ENCODE data around the gene CACNG5. TPM values are rescaled to one million over a fixed set of nuclear protein-coding genes. Genes with fewer than 3 reads are reported as not detected.

The CACNG5 gene
- total RNA-seq, 4 donors from 2014 or later = not detected

GRCh38 chr17:66831383-66832210 is 3.3 kb upstream of the CACNG5 start:
- 74% methylated on average over 14 of the region's 14 CpGs for WGBS
- TF ChIP-seq EP300 (IDR thresholded peaks at IDR 0.05) = no peak
- no peak for TF ChIP-seq CTCF (IDR thresholded peaks at IDR 0.05)
- no peak for TF ChIP-seq POLR2A (IDR thresholded peaks at IDR 0.05; ENCODE audit: low read depth)
- TF ChIP-seq POLR2AphosphoS5 (IDR thresholded peaks at IDR 0.05) = no peak
- no peaks in the 10 kb centered on the region for H3K36me3 ChIP-seq
- H3K9me3 ChIP-seq = peaks cover 0 to 6% (median 0%) of the 10 kb centered on the region in 4 donors
- H3K4me3 ChIP-seq = no peak overlapping the region
- intact Hi-C loops (cut with DNase I) = no loop called here
- H3K4me1 ChIP-seq = peaks cover 0 to 12% (median 4%) of the 10 kb centered on the region in 4 donors
- peaks cover 0 to 58% (median 21%) of the 10 kb centered on the region in 4 donors for H3K27me3 ChIP-seq
- no peak for DNase-seq (ENCODE audit: extremely low spot score)
- H3K27ac ChIP-seq (replicated peaks in 1 of 4) = no peak overlapping the region

- Histone ChIP-seq H3K4me3 (no peak overlapping the region), H3K9me3 (no peaks in the 10 kb centered on the region), H3K27me3 (peaks cover 0 to 69% (median 21%) of the 10 kb centered on the region in 4 donors), H3K4me1 (peaks cover 0 to 12% (median 4%) of the 10 kb centered on the region in 4 donors), H3K36me3 (no peaks in the 10 kb centered on the region), H3K27ac (replicated peaks in 1 of 4) (no peak overlapping the region)
- WGBS = 93% methylated on average over 4 of the region's 4 CpGs
- DNase-seq (ENCODE audit: extremely low spot score) = no peak
- intact Hi-C loops (cut with DNase I) = no loop called here
- TF ChIP-seq EP300 (IDR thresholded peaks at IDR 0.05) = no peak
- no peak for TF ChIP-seq CTCF (IDR thresholded peaks at IDR 0.05)
- no peak for TF ChIP-seq POLR2A (IDR thresholded peaks at IDR 0.05; ENCODE audit: low read depth)
- no peak for TF ChIP-seq POLR2AphosphoS5 (IDR thresholded peaks at IDR 0.05)
These were observed 1.7 kb upstream of the CACNG5 start for GRCh38 chr17:66833201-66833600.

GRCh38 chr17:66834426-66834918 is 445 bp upstream of the CACNG5 start:
- no peak overlapping the region for H3K27ac ChIP-seq (replicated peaks in 1 of 4)
- DNase-seq (ENCODE audit: extremely low spot score) = no peak
- H3K27me3 ChIP-seq = peaks cover 0 to 69% (median 21%) of the 10 kb centered on the region in 4 donors
- H3K36me3 ChIP-seq = no peaks in the 10 kb centered on the region
- peaks cover 0 to 8% (median 3%) of the 10 kb centered on the region in 4 donors for H3K4me1 ChIP-seq
- WGBS = 42% methylated on average over 7 of the region's 7 CpGs
- H3K9me3 ChIP-seq = no peaks in the 10 kb centered on the region
- H3K4me3 ChIP-seq = no peak overlapping the region
- intact Hi-C loops (cut with DNase I) = no loop called here
- TF ChIP-seq POLR2A (IDR thresholded peaks at IDR 0.05; ENCODE audit: low read depth) = no peak
- no peak for TF ChIP-seq EP300 (IDR thresholded peaks at IDR 0.05)
- TF ChIP-seq CTCF (IDR thresholded peaks at IDR 0.05) = no peak
- no peak for TF ChIP-seq POLR2AphosphoS5 (IDR thresholded peaks at IDR 0.05)

GRCh38 chr17:66835476-66835875 is 559 bp downstream of the CACNG5 start:
- peaks cover 0 to 7% (median 2%) of the 10 kb centered on the region in 4 donors for H3K4me1 ChIP-seq
- WGBS = 44% methylated on average over 9 of the region's 16 CpGs
- no peak overlapping the region for H3K27ac ChIP-seq (replicated peaks in 1 of 4)
- DNase-seq (ENCODE audit: extremely low spot score) = no peak
- intact Hi-C loops (cut with DNase I) = no loop called here
- no peaks in the 10 kb centered on the region for H3K36me3 ChIP-seq
- H3K27me3 ChIP-seq = peaks cover 0 to 79% (median 21%) of the 10 kb centered on the region in 4 donors
- H3K9me3 ChIP-seq = no peaks in the 10 kb centered on the region
- no peak overlapping the region for H3K4me3 ChIP-seq
- no peak for TF ChIP-seq POLR2A (IDR thresholded peaks at IDR 0.05; ENCODE audit: low read depth)
- no peak for TF ChIP-seq POLR2AphosphoS5 (IDR thresholded peaks at IDR 0.05)
- TF ChIP-seq EP300 (IDR thresholded peaks at IDR 0.05) = no peak
- TF ChIP-seq CTCF (IDR thresholded peaks at IDR 0.05) = no peak
